ENCODE measurements around the gene EPHB4. TPM values are rescaled to one million over a fixed set of nuclear protein-coding genes. Genes with fewer than 3 reads are reported as not detected.

Gene EPHB4
- total and polyA plus RNA-seq, 2 experiments from 2014 or later, result 23.3 to 164 TPM

DNA sequence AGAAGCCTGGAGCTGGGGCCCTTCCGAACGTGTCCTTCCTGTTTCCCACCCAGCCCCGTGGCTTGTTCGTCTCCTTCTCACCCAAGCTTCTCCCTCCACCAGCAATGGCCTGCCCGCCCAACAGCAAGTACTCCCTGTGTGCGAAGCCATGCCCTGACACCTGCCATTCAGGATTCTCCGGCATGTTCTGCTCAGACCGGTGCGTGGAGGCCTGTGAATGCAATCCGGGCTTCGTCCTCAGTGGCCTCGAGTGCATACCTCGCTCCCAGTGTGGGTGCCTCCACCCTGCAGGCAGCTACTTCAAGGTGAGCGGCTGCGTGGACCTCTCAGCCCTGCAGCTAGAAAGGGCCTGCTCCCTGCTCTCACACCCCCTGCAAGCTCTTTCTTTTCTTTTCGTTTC, 62.1 kb downstream of the EPHB4 start (continued):
- TF ChIP-seq ZNF462 (CRISPR knock-in tag; IDR thresholded peaks at IDR 0.05), result no peak
- TF ChIP-seq ZNF114 (CRISPR knock-in tag; IDR thresholded peaks at IDR 0.05), result no peak
- no peak for TF ChIP-seq EZH2phosphoT487 (IDR thresholded peaks at IDR 0.05; ENCODE audit: unreplicated experiment)
- no peak for TF ChIP-seq CREB1 (CRISPR knock-in tag; IDR thresholded peaks at IDR 0.05; ENCODE audit: low read depth)
- TF ChIP-seq, protein P1, sequence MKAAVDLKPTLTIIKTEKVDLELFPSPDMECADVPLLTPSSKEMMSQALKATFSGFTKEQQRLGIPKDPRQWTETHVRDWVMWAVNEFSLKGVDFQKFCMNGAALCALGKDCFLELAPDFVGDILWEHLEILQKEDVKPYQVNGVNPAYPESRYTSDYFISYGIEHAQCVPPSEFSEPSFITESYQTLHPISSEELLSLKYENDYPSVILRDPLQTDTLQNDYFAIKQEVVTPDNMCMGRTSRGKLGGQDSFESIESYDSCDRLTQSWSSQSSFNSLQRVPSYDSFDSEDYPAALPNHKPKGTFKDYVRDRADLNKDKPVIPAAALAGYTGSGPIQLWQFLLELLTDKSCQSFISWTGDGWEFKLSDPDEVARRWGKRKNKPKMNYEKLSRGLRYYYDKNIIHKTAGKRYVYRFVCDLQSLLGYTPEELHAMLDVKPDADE (IDR thresholded peaks at IDR 0.05), result no peak
- no peak for TF ChIP-seq EZH2 (IDR thresholded peaks at IDR 0.05; ENCODE audit: low read depth, unreplicated experiment)
- TF ChIP-seq, protein P2, sequence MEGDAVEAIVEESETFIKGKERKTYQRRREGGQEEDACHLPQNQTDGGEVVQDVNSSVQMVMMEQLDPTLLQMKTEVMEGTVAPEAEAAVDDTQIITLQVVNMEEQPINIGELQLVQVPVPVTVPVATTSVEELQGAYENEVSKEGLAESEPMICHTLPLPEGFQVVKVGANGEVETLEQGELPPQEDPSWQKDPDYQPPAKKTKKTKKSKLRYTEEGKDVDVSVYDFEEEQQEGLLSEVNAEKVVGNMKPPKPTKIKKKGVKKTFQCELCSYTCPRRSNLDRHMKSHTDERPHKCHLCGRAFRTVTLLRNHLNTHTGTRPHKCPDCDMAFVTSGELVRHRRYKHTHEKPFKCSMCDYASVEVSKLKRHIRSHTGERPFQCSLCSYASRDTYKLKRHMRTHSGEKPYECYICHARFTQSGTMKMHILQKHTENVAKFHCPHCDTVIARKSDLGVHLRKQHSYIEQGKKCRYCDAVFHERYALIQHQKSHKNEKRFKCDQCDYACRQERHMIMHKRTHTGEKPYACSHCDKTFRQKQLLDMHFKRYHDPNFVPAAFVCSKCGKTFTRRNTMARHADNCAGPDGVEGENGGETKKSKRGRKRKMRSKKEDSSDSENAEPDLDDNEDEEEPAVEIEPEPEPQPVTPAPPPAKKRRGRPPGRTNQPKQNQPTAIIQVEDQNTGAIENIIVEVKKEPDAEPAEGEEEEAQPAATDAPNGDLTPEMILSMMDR (conservative IDR thresholded peaks at IDR 0.05; ENCODE audit: low read depth in 2 of 2), result no peak

All from GM23338 (cell line).